ENCODE data around the gene VPS13D. TPM values are rescaled to one million over a fixed set of nuclear protein-coding genes. Genes with fewer than 3 reads are reported as not detected.

Gene VPS13D
- total and polyA plus RNA-seq, 2 experiments from 2014 or later = 10.7 to 34.9 TPM

DNA sequence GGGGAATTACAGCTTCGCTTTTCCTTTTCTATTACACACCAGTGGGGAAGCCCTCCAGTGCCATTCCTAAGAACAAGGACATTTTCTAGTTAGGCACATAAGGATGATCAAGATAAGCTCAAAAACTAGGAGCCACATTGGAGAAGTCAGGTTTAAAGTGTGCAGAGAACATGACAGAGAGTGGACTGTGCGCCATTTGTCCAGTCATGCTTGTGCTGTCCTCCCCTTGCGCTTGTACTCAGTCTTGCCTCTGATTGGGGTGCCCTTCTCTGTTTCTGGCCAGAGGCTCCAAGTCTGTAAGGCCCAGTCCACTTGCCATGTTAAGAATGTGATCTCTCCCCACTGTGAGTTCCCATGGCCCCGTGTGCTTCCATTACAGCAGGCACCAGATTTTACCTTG is 198.5 kb downstream of the VPS13D start:
- H2AFZ ChIP-seq = no peak overlapping the region
- no peaks in the 10 kb centered on the region for H3K9me2 ChIP-seq (ENCODE audit: insufficient read depth)
- H3K27me3 ChIP-seq (ENCODE audit: insufficient read depth) = no peaks in the 10 kb centered on the region
- no peaks in the 10 kb centered on the region for H3K27me3 Mint-ChIP-seq (ENCODE audit: insufficient read depth, low read depth, poor library complexity)
- H3K27ac Mint-ChIP-seq = no peak overlapping the region
- H3K27ac ChIP-seq (ENCODE audit: low read depth) = no peak overlapping the region
- H3K9me3 Mint-ChIP-seq = no peaks in the 10 kb centered on the region
- DNase-seq (ENCODE audit: low spot score) (no peak), ATAC-seq (no peak)
- H3K36me3 ChIP-seq (ENCODE audit: insufficient read depth) = no peaks in the 10 kb centered on the region
- peaks cover 12% of the 10 kb centered on the region for H3K4me1 Mint-ChIP-seq
- H4K20me1 ChIP-seq (replicated peaks; ENCODE audit: insufficient read depth) = no peaks in the 10 kb centered on the region; the same call in 1 of the 2 replicates
- H3K4me3 Mint-ChIP-seq = no peak overlapping the region
- TF ChIP-seq EZH2 (IDR thresholded peaks at IDR 0.05; ENCODE audit: low read depth, unreplicated experiment) (no peak), EZH2phosphoT487 (IDR thresholded peaks at IDR 0.05; ENCODE audit: unreplicated experiment) (no peak), JUNB (IDR thresholded peaks at IDR 0.05; ENCODE audit: unreplicated experiment) (no peak), ZNF331 (CRISPR knock-in tag; IDR thresholded peaks at IDR 0.05; ENCODE audit: low read depth) (no peak), NANOG (IDR thresholded peaks at IDR 0.05; ENCODE audit: borderline replicate concordance) (no peak), POLR2AphosphoS5 (IDR thresholded peaks at IDR 0.05; ENCODE audit: low read depth) (no peak), ZNF114 (CRISPR knock-in tag; IDR thresholded peaks at IDR 0.05) (no peak), STAT1 (IDR thresholded peaks at IDR 0.05; ENCODE audit: unreplicated experiment) (no peak)
- TF ChIP-seq, protein P1, sequence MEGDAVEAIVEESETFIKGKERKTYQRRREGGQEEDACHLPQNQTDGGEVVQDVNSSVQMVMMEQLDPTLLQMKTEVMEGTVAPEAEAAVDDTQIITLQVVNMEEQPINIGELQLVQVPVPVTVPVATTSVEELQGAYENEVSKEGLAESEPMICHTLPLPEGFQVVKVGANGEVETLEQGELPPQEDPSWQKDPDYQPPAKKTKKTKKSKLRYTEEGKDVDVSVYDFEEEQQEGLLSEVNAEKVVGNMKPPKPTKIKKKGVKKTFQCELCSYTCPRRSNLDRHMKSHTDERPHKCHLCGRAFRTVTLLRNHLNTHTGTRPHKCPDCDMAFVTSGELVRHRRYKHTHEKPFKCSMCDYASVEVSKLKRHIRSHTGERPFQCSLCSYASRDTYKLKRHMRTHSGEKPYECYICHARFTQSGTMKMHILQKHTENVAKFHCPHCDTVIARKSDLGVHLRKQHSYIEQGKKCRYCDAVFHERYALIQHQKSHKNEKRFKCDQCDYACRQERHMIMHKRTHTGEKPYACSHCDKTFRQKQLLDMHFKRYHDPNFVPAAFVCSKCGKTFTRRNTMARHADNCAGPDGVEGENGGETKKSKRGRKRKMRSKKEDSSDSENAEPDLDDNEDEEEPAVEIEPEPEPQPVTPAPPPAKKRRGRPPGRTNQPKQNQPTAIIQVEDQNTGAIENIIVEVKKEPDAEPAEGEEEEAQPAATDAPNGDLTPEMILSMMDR (conservative IDR thresholded peaks at IDR 0.05; ENCODE audit: low read depth in 2 of 2) = no peak
- H3K4me1 ChIP-seq (ENCODE audit: insufficient read depth) = peaks cover 8% of the 10 kb centered on the region
- H3K4me3 ChIP-seq = no peak overlapping the region
- H3F3A ChIP-seq (replicated peaks; ENCODE audit: low read depth) = no peaks in the 10 kb centered on the region
- no peak overlapping the region for H3K4me2 ChIP-seq
- H3K36me3 Mint-ChIP-seq (ENCODE audit: low read depth) = peaks cover 2% of the 10 kb centered on the region; the same call in 1 of the 3 replicates
- no peaks in the 10 kb centered on the region for H3K79me2 ChIP-seq (replicated peaks; ENCODE audit: insufficient read depth)

DNA sequence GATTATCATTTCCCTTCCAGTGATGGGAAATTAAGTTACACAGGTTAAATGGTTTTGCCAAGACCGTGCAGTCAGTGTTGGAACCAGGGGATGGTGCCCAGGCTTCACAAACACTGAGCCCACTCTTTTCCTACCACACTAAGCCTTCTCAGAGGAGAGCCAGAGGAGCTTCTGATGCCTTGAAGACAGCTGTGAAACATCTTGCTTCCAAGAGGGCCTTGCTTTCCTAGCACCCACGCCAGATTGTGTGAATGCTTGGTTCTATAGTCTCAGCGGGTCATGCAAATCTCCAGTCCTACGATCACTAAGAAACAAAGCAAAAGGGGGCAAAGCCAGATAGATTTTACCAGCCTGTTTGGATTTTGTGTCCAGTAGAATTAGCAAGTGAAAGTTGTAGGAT is 200.7 kb downstream of the VPS13D start:
- DNase-seq (ENCODE audit: low spot score) (no peak), ATAC-seq (no peak)
- H3K4me1 ChIP-seq (ENCODE audit: insufficient read depth) = peaks cover 8% of the 10 kb centered on the region
- H3K27ac ChIP-seq (ENCODE audit: low read depth) = no peak overlapping the region
- no peak overlapping the region for H3K4me3 ChIP-seq
- no peaks in the 10 kb centered on the region for H3K27me3 ChIP-seq (ENCODE audit: insufficient read depth)
- H3K4me2 ChIP-seq = no peak overlapping the region
- no peaks in the 10 kb centered on the region for H3K36me3 ChIP-seq (ENCODE audit: insufficient read depth)
- Mint-ChIP-seq H3K36me3 (ENCODE audit: low read depth) (peaks cover 3% of the 10 kb centered on the region; the same call in 1 of the 3 replicates), H3K9me3 (no peaks in the 10 kb centered on the region), H3K4me3 (no peak overlapping the region), H3K27me3 (ENCODE audit: insufficient read depth, low read depth, poor library complexity) (peaks cover 2% of the 10 kb centered on the region), H3K4me1 (peaks cover 24% of the 10 kb centered on the region), H3K27ac (no peak overlapping the region)
- H3K9me2 ChIP-seq (ENCODE audit: insufficient read depth) = no peaks in the 10 kb centered on the region
- no peaks in the 10 kb centered on the region for H3K79me2 ChIP-seq (replicated peaks; ENCODE audit: insufficient read depth)
- no peak overlapping the region for H2AFZ ChIP-seq
- H4K20me1 ChIP-seq (replicated peaks; ENCODE audit: insufficient read depth) = no peaks in the 10 kb centered on the region; the same call in 1 of the 2 replicates
- no peaks in the 10 kb centered on the region for H3F3A ChIP-seq (replicated peaks; ENCODE audit: low read depth)
- TF ChIP-seq NANOG (IDR thresholded peaks at IDR 0.05; ENCODE audit: borderline replicate concordance) = no peak
- no peak for TF ChIP-seq EZH2phosphoT487 (IDR thresholded peaks at IDR 0.05; ENCODE audit: unreplicated experiment)
- TF ChIP-seq ZNF331 (CRISPR knock-in tag; IDR thresholded peaks at IDR 0.05; ENCODE audit: low read depth) = no peak
- no peak for TF ChIP-seq CREB1 (CRISPR knock-in tag; IDR thresholded peaks at IDR 0.05; ENCODE audit: low read depth)
- TF ChIP-seq STAT1 (IDR thresholded peaks at IDR 0.05; ENCODE audit: unreplicated experiment) = no peak
- TF ChIP-seq, protein P2, sequence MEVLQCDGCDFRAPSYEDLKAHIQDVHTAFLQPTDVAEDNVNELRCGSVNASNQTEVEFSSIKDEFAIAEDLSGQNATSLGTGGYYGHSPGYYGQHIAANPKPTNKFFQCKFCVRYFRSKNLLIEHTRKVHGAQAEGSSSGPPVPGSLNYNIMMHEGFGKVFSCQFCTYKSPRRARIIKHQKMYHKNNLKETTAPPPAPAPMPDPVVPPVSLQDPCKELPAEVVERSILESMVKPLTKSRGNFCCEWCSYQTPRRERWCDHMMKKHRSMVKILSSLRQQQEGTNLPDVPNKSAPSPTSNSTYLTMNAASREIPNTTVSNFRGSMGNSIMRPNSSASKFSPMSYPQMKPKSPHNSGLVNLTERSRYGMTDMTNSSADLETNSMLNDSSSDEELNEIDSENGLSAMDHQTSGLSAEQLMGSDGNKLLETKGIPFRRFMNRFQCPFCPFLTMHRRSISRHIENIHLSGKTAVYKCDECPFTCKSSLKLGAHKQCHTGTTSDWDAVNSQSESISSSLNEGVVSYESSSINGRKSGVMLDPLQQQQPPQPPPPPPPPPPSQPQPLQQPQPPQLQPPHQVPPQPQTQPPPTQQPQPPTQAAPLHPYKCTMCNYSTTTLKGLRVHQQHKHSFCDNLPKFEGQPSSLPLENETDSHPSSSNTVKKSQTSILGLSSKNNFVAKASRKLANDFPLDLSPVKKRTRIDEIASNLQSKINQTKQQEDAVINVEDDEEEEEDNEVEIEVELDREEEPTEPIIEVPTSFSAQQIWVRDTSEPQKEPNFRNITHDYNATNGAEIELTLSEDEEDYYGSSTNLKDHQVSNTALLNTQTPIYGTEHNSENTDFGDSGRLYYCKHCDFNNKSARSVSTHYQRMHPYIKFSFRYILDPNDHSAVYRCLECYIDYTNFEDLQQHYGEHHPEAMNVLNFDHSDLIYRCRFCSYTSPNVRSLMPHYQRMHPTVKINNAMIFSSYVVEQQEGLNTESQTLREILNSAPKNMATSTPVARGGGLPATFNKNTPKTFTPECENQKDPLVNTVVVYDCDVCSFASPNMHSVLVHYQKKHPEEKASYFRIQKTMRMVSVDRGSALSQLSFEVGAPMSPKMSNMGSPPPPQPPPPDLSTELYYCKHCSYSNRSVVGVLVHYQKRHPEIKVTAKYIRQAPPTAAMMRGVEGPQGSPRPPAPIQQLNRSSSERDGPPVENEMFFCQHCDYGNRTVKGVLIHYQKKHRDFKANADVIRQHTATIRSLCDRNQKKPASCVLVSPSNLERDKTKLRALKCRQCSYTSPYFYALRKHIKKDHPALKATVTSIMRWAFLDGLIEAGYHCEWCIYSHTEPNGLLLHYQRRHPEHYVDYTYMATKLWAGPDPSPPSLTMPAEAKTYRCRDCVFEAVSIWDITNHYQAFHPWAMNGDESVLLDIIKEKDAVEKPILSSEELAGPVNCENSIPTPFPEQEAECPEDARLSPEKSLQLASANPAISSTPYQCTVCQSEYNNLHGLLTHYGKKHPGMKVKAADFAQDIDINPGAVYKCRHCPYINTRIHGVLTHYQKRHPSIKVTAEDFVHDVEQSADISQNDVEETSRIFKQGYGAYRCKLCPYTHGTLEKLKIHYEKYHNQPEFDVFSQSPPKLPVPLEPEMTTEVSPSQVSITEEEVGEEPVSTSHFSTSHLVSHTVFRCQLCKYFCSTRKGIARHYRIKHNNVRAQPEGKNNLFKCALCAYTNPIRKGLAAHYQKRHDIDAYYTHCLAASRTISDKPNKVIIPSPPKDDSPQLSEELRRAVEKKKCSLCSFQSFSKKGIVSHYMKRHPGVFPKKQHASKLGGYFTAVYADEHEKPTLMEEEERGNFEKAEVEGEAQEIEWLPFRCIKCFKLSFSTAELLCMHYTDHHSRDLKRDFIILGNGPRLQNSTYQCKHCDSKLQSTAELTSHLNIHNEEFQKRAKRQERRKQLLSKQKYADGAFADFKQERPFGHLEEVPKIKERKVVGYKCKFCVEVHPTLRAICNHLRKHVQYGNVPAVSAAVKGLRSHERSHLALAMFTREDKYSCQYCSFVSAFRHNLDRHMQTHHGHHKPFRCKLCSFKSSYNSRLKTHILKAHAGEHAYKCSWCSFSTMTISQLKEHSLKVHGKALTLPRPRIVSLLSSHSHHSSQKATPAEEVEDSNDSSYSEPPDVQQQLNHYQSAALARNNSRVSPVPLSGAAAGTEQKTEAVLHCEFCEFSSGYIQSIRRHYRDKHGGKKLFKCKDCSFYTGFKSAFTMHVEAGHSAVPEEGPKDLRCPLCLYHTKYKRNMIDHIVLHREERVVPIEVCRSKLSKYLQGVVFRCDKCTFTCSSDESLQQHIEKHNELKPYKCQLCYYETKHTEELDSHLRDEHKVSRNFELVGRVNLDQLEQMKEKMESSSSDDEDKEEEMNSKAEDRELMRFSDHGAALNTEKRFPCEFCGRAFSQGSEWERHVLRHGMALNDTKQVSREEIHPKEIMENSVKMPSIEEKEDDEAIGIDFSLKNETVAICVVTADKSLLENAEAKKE (CRISPR knock-in tag; IDR thresholded peaks at IDR 0.05) = no peak
- TF ChIP-seq, protein P1 (conservative IDR thresholded peaks at IDR 0.05; ENCODE audit: low read depth in 2 of 2) = no peak

Measured in GM23338 (cell line).